ENCODE data around the gene NCKAP5. TPM values are rescaled to one million over a fixed set of nuclear protein-coding genes. Genes with fewer than 3 reads are reported as not detected.

Gene NCKAP5
- total RNA-seq, 2 donors from 2014 or later: 0.78 to 2.6 TPM

GRCh38 chr2:133605766-133606137 lies 37.5 kb upstream of the NCKAP5 start:
- ATAC-seq (no peak), DNase-seq (no peak)
- intact Hi-C loops (cut with DNase I): no loop called here
- H3K36me3 ChIP-seq (replicated peaks in 1 of 2; ENCODE audit: insufficient read depth in 1 of 2, low read depth in 2 of 2): no peaks in the 10 kb centered on the region
- H3K4me1 ChIP-seq: no peaks in the 10 kb centered on the region
- H3K9me3 ChIP-seq: no peaks in the 10 kb centered on the region
- WGBS, 2 donors: 81 to 94% methylated on average over 1 of the region's 1 CpG
- no peaks in the 10 kb centered on the region for H3K27me3 ChIP-seq
- no peak overlapping the region for H3K4me3 ChIP-seq
- no peak overlapping the region for H3K27ac ChIP-seq
- no peak for TF ChIP-seq POLR2A (IDR thresholded peaks at IDR 0.05)
- TF ChIP-seq CTCF (IDR thresholded peaks at IDR 0.05): no peak

DNA sequence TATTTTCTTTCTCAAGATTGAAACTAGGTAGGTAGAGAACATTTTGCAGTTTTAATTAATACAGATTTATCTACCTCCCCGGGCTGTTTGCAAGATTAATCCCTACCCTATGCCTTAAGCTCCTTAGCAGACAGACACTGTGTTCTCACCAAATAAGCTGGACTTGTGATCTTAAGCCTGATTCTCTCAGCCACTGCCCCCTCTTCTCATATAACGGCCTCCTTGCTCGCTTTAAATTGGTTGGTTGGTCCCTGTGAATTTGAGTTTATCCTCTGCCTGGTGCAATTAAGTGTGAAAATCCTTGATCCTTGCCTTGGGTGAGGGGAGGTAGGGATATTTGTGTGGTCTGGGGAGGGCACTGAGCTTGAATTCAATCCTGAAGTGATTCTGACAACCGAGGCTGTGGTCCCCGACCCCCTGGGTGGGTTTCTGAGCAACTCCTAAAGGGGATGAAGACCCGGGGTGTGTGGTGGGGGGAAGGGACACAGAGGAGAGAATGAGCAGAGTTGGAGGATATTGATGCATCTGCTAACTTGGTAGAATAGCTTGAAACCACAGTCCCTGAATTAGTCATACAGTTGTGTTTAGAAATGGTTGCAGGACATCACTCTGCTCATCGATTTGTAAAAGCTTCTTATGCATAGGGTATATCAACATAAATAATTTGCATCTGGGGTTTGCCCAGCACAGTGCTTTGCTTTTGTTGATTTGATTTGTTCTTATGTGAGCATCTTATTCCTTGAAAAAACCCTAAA lies 36.9 kb upstream of the NCKAP5 start:
- ATAC-seq: no peak
- WGBS, 2 donors: 33 to 38% methylated on average over 7 of the region's 7 CpGs
- H3K9me3 ChIP-seq: no peaks in the 10 kb centered on the region

DNA sequence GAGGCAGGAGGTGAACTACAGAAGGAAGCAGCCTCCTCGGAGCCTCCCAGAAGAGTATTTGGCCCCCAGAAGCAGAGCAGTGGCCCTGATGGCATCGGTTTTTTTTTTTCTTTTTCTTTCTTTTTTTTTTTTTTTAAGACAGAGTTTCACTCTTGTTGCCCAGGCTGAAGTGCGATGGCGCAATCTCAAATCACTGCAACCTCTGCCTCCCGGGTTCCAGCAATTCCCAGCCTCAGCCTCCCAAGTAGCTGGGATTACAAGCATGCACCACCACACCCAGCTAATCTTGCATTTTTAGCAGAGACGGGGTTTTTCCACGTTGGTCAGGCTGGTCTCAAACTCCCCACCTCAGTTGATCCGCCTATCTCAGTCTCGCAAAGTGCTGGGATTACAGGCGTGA lies 34.8 kb upstream of the NCKAP5 start:
- 87 to 97% methylated on average over 10 of the region's 10 CpGs for WGBS, 2 donors
- no peak overlapping the region for H3K27ac ChIP-seq

More for the DNA sequence above, 36.9 kb upstream of the NCKAP5 start:
- TF ChIP-seq CTCF (IDR thresholded peaks at IDR 0.05) (no peak), POLR2A (IDR thresholded peaks at IDR 0.05) (no peak)
- H3K27ac ChIP-seq: no peak overlapping the region
- no peaks in the 10 kb centered on the region for H3K36me3 ChIP-seq (replicated peaks in 1 of 2; ENCODE audit: insufficient read depth in 1 of 2, low read depth in 2 of 2)
- intact Hi-C loops (cut with DNase I): no loop called here
- no peak overlapping the region for H3K4me3 ChIP-seq
- no peaks in the 10 kb centered on the region for H3K27me3 ChIP-seq
- H3K4me1 ChIP-seq: no peaks in the 10 kb centered on the region
- DNase-seq: no peak

GRCh38 chr2:133602538-133602937 lies 34.3 kb upstream of the NCKAP5 start:
- no peak for ATAC-seq

More for the DNA sequence above, 34.8 kb upstream of the NCKAP5 start:
- DNase-seq: no peak
- no peak overlapping the region for H3K4me3 ChIP-seq
- no peaks in the 10 kb centered on the region for H3K36me3 ChIP-seq (replicated peaks in 1 of 2; ENCODE audit: insufficient read depth in 1 of 2, low read depth in 2 of 2)
- TF ChIP-seq CTCF (IDR thresholded peaks at IDR 0.05) (no peak), POLR2A (IDR thresholded peaks at IDR 0.05) (no peak)
- intact Hi-C loops (cut with DNase I): no loop called here
- no peak for ATAC-seq
- no peaks in the 10 kb centered on the region for H3K4me1 ChIP-seq
- no peaks in the 10 kb centered on the region for H3K27me3 ChIP-seq
- no peaks in the 10 kb centered on the region for H3K9me3 ChIP-seq

More at GRCh38 chr2:133602538-133602937, 34.3 kb upstream of the NCKAP5 start:
- no peak for DNase-seq
- Histone ChIP-seq H3K36me3 (replicated peaks in 1 of 2; ENCODE audit: insufficient read depth in 1 of 2, low read depth in 2 of 2) (no peaks in the 10 kb centered on the region), H3K4me1 (no peaks in the 10 kb centered on the region), H3K4me3 (no peak overlapping the region), H3K27me3 (no peaks in the 10 kb centered on the region), H3K27ac (no peak overlapping the region), H3K9me3 (no peaks in the 10 kb centered on the region)
- intact Hi-C loops (cut with DNase I): no loop called here
- TF ChIP-seq CTCF (IDR thresholded peaks at IDR 0.05) (no peak), POLR2A (IDR thresholded peaks at IDR 0.05) (no peak)
- 48 to 61% methylated on average over 4 of the region's 4 CpGs for WGBS, 2 donors
